Dedifferentiated amniotic fluid mesenchymal stem cell (primary cell): ENCODE results near the gene CLIC6.

Source experiments
- DNase-seq: peaks from one replicate; pipeline ENCODE4 v3.0.0-alpha.2; 2016; ENCODE audit errors: extremely low spot score

The CLIC6 gene

DNA sequence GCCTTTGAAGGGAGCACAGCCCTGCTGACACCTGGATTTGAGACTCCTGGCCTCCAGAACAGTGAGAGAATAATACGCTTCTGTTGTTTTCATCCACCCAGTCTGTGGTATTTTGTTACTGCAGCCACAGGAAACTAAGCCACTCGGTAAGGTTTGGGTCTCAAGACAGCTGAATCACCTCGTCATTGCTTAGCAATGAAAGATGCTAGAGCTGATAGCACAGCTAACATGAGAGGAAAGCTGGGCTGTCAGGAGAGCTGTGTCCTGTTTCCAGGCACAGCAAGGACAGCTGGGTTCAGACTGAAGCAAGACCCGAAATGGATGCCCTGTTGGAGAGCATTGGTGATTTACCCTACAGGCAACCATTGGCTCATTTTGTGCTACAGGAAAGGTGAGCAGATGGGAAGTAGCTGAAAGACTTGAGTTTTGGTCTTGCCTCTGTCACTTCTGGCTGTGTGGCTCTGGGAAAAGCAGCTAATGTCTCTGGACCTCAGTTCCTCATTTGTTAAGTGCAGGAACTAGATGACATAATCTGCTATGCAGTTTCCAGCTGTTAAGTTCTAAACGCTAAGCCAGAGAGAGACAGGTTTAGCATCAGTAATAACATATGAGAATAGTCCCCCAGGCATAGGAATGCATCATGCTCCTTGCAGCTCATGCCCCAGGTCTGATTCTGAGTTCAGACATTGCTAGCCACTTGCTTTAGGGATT is 58.0 kb downstream of the CLIC6 start:
- peak; percentile 45 for DNase-seq

DNA sequence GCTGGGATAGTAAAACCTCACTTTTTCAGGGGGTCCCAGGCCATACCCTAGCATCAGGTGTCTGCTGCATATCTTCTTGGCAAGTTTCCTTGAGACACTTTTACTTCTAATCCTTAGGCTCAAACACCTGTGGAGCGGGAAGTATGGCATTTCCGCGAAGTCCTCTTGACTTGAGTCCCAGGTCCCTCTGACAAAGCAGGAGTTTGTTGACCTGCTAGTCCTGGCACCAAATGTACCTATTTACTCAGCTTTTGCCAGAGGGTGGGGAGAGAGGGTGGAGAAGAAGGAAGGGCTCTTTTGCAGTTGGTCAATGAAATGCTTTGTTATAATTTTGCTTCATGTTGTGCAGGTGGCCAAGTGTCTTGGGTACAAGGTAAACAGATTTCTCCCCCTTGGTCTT is 59.7 kb downstream of the CLIC6 start:
- DNase-seq, result no peak

DNA sequence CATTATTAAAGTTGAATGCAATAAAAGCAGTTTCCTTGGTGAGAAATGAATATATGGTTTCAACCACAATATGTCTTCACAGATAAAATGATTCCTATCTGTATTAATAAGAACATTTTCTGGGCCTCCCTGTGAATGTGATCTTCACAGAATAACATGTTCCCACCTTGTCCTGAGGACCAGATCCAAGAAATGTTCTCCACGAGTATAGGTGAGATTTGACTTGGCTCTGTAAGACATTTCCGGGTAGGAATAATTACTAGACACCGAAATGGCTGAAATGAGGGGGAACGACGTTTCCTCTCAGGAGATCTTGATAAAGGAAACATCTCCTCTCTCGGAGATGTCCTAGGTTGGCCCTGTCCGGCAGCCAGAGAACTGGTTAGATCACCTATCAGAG is 61.4 kb downstream of the CLIC6 start:
- no peak for DNase-seq

DNA sequence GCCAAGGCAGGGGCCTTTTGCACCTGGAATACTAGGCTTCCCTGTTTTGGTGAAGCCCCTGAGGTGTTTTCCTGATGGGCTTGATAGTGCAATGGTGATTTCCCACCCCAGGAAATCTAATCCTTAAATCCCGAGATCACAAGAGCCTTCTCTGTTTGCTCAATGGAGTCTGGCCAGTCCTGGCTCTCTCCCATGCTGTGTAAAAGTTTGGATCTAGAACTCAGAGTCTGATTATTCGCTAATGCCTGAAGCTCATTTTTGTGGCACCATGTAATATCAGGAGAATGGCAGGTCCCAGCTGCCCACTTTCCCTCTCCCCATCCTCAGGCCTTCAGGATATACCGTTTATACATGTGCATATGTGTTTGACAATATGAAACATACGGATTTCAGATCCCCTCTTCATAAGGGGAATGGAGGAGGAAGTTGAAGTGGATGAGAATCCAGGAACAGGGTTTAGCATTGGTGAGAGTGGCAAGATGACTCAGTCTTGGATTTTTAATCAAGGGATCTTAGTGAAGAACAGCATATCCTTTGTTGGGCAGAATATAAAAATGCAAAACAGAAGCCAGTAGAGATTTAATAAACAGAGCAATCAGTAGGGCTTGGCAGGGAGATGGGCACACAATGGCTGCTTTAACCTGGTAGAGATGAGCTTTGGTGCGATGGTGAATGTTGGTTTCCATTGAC is 62.1 kb downstream of the CLIC6 start:
- no peak for DNase-seq

DNA sequence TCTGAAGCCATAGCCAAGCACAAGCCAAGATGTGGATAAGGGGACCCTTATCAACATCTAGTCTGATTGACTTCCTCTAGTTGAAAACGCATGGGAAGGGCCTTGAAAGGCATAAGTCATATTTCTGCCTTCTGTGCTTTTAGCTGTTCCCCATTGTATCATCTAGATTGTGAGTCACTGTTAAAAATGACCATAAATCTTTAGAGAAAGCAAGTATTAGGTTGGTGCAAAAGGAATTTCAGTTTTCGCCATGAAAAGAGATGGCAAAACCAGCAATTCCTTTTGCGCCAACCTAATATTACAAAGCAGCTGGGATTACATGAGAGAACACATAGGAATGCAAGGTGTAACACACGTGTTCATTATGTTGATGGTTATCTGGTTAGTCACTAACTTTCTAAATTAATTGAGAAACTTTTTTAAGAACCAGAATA is 63.6 kb downstream of the CLIC6 start:
- DNase-seq, result no peak

DNA sequence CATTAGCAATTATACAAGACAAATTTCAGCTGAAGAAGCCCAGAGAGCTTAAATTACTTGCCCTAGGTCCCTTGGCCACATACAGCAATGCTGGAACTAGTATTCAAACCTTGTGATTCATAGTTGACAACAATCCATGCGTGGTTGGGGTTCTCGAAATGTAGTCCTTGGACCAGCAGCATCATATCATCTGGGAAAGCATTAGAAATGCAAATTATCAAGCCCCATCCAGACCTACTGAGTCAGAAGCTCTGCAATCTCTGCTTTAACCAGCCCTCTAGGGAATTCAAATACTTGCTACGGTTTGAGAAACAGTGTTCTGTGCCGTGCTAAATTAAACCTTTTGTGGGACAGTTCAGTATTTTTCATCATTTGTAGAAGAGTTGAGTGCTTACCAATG is 65.1 kb downstream of the CLIC6 start:
- no peak for DNase-seq

DNA sequence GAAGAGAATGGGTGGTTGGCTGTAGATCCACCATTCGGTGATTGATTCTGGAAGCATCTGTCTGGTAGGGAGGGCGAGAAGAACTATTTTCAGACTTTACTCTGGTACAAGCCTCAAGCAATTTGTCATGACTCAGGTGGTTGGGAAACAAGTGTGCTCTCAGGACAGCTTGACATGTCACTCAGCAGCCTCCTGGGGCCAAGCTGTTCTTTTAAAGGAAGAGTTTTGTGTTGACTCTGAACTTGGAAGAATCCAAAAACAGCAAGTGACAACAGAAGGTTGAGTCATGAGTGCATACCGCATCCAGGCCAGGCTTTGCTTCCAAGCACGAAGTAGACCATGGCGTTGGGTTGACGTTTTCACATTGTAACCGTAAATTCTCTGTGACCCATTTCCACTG is 65.9 kb downstream of the CLIC6 start:
- DNase-seq, result no peak

DNA sequence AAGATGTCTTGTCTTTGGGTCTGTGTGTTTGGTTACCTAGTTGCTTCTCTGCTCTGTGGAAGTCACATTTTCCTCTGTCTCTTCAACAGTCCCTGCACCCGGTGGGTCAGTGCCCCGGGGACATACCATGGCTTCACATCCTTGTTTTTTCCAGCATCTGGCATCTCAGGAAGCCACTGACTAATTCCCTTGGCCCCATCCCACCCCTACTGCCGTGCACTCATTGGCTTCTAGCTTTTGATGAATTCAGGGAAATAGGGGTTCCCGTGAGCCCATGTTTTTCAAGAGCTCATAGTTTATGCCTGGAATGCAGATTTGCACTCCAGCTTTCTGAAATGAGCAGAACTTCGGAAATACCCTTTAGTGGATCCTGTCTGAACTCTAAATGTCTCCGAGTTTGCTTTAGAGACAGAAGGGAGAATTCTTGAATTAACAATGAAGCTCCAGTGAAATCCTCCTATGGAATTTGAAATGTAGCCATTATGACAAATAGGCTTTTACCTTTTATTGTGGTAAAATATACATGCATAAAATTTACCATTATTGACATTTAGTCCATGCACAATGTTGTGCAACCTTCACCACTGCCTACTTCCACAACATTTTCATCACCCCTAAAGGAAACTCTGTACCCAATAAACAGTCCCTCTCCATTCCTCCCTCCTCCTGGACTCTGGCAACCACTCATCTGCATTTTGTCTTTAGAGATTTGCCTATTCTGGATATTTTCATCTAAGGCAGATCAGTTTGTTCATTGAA is 67.5 kb downstream of the CLIC6 start:
- peak; percentile 17 for DNase-seq

DNA sequence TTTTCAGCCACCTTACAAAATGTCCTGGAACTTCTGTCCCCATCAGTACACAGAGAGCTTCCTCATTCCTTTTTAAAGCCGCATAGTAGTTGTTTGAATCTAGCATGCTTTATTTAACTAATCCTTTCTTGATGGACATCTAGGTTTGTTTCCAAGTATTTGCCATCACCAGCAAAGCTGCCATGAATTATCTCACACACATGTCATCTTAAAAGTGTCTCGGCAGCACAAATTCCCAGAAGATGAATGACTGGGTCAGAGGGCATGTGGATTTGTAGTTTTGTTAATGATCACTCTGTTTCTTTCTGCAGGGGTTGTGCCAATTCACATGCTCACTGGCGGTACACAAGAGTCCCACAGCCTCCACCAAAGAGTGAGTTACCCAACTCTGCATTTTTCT is 68.3 kb downstream of the CLIC6 start:
- no peak for DNase-seq

DNA sequence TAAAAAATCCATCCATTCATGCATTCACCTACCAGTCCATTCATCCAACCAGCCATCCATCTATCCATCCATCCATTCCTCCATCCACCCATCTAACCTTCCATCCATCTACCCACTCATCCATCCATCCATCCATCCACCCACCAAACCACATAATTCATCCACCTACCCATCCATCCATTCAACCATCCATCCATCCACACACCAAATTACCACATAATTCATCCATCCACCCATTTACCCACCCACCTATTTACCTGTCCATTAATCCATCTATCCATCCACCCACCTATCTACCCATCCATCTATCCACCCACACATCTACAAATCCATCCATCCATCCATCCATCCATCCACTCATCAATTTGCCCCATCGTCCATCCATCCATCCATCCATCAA is 71.4 kb downstream of the CLIC6 start:
- no peak for DNase-seq

DNA sequence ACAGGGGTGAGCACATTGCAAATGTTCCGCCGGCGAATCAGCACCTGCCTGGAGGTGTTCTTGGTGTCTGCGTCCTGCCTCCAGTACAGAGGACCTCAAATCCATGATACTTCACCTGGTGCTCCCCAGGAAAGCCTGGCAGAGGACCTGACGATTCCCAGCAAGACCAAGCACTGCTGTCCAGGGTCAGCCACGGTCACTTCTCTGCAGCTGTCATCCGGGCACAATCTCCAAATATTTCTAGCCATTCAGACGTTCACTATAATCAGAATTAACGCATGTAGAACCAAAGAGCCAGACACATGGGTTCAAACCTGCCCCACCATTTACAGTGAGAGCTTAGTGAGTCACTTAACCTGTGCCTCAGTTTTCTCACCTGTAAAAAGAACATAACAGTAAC is 74.5 kb downstream of the CLIC6 start:
- no peak for DNase-seq

DNA sequence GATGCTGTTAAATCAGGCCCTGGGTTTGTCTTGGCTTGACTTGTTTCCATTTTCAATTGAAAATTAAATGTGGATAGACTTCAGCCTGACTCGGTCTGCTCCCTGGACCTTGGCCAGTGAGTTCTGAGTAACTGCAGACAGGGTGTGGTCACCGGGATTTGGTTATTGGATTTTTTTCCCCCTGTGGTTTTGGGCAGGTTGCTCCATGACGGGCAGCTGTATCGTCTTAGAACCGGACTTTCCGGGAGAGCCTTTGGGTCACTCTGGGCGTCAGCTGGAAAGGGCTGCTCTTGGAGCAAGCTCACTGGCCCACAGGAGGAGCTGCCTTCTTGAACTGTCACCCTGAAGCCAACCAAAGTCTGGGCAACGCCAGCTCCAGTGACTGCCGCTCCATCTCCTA is 75.0 kb downstream of the CLIC6 start:
- peak; percentile 59 for DNase-seq

DNA sequence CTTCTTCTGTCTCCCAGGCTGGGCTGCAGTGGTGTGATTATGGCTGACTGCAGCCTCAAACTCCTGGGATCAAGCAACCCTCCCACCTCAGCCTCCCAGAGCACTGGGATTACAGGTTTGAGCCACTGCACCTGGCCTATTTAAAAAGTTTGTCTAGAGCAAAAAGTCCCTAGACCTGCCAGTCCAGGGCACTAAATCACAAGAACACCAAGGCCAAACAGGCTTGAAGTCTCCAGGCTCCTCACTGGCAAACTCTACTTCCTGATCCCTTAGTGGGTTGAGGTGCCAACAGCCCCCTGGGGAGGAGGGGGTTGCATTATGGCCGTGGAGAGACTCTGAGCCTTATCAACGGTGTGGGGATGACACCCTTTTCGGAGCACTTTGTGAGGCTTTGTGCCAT is 76.0 kb downstream of the CLIC6 start:
- no peak for DNase-seq

DNA sequence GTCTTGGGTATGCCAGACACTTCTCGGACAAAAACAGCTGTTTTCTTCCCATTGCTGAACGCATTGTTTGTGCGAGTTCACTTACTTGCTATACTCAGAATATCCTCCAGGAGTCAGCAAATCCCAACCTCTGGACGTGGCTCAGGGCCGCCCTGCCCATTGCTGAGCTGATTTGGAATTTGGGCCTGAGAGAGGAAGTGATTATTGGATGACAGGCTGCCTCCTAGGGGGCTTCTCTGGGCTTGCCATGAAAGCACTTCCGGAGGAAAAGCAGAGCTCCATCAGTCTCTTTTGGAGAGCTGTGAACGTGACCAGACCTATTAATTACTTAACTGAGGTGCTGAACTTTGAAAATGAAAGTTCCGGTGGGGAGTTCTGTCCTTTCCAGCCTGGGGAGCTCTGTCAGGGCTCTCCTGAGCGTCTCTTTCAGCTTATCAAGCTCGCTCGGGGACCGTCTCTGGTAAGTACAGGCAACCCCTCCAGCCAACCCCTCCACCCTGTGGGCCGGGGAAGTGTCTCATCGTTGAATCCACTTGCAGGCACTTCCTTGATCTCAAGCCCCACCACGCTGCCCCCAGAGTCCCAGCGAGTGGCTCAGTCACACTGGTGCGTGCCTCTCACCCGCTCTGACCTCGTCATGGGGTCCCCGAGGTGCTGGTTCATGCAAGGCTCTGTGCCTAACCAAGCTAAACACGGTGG is 76.9 kb downstream of the CLIC6 start:
- DNase-seq, result peak; percentile 88

DNA sequence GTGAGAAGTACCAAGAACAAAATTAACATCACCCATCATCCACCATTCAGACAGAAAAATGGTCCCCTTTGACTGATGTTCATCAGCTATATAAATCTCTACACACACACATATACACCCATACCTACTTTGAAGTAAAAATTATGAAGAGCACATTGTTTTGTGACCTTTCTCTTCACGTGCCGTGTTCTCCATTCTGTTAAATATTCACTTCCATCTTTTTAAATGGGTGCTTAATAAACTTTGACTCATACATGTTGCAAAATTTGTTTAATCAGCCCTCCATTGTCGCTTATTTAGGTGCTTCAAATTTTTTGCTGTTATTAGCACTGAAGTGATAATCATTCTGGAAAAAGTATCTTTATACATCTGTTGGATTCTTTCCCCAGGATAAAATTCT is 80.1 kb downstream of the CLIC6 start:
- no peak for DNase-seq

DNA sequence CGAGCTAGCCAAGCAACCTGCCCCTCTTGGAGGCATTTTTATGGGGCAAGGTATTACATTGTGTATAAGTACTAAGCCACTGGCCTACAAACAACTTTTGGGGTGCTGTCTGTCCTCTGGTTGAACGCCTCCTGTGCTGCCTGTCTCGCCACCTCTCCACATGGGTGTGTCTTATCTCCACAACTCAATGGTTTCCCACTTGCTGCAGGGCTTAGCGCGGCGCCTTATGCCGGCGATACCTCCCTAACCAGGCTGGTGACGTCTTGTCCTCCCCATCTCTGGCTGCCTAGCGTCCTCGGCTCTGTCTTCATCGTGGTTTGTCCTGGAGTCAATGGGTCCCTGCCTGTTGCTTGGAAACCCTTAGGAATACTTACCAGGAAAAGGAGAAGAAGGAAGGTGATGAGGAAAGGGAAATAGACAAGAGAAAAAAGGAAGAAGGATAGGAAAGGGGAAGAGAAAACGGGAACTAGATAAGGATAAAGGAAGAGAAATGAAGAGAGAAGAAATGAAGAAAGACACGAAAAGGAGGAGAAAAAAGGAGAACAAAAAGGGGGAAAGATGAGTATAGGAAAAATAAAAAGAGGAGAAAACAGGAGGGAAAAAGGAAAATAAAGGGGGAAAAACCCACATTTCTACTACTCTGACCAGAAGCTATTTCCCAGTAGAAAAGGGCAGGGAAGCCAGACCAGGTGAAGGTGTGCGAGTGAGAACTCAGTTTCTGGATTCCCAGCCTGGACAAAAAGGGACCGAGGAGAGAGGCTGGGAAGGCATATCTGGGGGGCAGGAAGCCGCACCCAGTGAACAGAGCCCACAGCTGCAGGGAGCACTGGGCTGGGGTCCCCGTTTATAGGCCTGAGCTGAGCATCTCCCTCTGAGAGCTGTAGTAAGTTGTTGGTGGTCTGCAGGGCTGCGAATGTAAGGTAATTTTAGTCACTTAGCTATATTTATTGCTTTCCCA is 86.2 kb downstream of the CLIC6 start:
- DNase-seq, result no peak

DNA sequence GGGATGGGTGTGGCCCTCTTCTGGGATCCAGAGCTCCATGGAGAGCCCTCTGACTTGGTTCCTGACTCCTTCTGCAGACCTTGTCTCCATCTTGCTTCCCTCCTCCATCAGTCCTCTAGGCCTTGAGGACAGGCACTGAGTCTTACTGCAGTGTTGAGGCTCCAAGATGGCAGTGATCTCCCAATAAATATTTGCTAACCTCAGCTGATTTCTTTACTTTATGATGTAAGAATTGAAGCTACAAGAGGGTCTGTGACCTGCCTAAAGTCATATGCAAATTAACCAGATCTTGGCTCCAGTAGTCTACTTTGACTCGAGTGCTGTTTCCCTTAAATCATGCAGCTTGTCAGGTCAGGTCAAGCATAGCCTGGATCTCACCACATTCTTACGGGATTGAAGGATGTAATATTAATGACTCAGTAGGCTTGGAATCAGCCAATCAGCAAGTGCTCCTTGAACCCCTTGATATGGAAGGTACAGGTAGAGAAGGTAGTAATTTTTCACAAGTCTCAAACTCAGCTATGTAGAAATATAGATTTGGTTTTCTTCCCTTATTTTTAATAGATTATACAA is 93.0 kb downstream of the CLIC6 start:
- no peak for DNase-seq

DNA sequence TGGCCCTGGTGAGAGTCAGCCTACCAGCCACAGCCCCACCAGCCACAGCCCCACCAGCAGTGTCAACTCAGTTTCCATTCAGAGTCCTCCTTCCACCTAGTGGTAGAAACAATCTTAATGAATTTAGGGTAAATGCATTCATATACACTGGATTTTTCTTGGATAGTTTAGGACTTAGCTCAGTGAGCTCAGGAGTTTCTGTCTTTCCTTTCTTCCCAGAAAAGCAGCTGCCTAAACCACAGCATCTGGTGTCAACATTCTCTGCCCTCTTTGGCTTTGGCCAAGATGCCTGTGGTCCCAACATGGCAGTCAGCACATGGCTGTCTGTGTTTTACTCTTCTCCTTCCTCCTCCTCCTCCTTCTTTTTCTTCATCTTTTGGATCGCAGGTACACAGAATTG is 94.0 kb downstream of the CLIC6 start:
- peak; percentile 23 for DNase-seq

DNA sequence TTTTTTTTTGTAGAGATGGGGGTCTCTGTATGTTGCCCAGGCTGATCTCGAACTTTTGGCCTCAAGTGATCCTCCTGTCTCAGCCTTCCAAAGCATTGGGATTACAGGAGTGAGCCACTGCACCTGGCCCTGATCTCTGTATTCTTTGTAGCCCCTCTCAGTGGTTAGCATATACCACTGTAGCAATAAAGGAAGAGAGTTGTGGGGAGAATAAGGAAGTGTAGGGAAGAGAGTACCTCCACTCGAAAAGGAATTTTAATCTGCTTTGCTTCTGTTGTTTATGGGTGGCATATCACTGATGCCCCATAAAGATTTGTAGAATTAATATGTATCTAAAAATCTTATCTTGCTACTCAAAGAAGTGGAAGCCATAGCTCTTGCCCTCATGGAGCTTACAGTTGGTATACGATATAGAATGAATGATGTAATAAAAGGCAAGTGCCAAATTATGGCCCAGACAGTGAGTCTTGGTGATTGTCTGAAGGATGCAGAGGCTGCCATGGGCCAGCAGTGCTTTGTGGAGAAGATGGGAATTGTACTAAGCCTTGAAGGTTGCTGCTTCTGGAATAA is 96.0 kb downstream of the CLIC6 start:
- no peak for DNase-seq

DNA sequence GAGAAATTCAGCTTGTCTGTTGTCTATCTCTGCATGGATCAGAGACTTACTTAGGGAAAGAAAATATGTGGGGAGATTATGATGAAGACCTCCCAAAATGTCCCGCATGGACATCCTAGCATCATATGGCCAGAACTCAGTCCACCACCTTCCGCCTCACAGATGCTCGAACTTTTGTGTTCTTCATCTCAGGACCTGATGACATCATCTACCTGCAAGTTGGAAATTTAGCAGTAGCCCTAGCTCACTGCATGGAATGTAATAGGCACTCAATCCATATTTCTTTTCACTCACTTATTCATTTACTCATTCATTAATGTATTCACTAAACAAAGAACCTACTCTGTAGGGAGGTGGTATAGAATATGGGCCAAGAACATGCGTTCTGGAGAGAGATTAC is 96.8 kb downstream of the CLIC6 start:
- no peak for DNase-seq
